C4-2B (cell line): ENCODE results near the gene RUSC2.
"Not testable (repeated sequence)": the region's sequence is repeated elsewhere in the genome, so short reads cannot be mapped to it uniquely, and the experiment has no call there.

ENCODE experiments used
- H3K27ac ChIP-seq: fragments of 450-650 bp; 2 replicates; pipeline ENCODE4 v1.5.1; 2017
- CTCF ChIP-seq: fragments of 450-650 bp; conservative IDR thresholded peaks from 2 replicates; pipeline ENCODE4 v1.5.1; 2017; ENCODE audit warnings: mild to moderate bottlenecking
- ZFX ChIP-seq: fragments of 450-650 bp; IDR thresholded peaks from 2 replicates; pipeline ENCODE4 v1.6.1; 2017

RUSC2 gene

GRCh38 chr9:35484406-35484805 lies 5.5 kb upstream of the RUSC2 start:
- no peak for TF ChIP-seq ZFX
- no peak for TF ChIP-seq CTCF
- no peak overlapping the region for H3K27ac ChIP-seq

- H3K27ac ChIP-seq: no peak overlapping the region
- no peak for TF ChIP-seq ZFX
- no peak for TF ChIP-seq CTCF
Measured at GRCh38 chr9:35487081-35487480, 2.8 kb upstream of the RUSC2 start.

GRCh38 chr9:35488021-35488420 lies 1.9 kb upstream of the RUSC2 start:
- TF ChIP-seq CTCF: no peak
- TF ChIP-seq ZFX: no peak
- H3K27ac ChIP-seq: no peak overlapping the region

GRCh38 chr9:35488566-35489312 lies 1.2 kb upstream of the RUSC2 start:
- peak overlapping the region; percentile 65 for H3K27ac ChIP-seq
- TF ChIP-seq CTCF (no peak), ZFX (no peak)

- peak overlapping the region; percentile 65 for H3K27ac ChIP-seq
- TF ChIP-seq CTCF (0 out of 2 replicates have a peak, but pooled peaks have one; percentile 2), ZFX (peak; percentile 22; the same call in 1 of the 2 replicates)
Measured at GRCh38 chr9:35490155-35490909, 421 bp downstream of the RUSC2 start.

GRCh38 chr9:35490910-35491465 lies 1.1 kb downstream of the RUSC2 start:
- H3K27ac ChIP-seq: no peak overlapping the region; the same call in 1 of the 2 replicates
- TF ChIP-seq CTCF (no peak), ZFX (no peak)

- H3K27ac ChIP-seq: not testable (repeated sequence)
Measured at GRCh38 chr9:35493119-35493518, 3.2 kb downstream of the RUSC2 start.
